Coronary artery (tissue), 2 donors: ENCODE measurements around the gene CDH13.

Experiments
- DNase-seq: peaks from one replicate; pipeline ENCODE4 v3.0.0-alpha.2; 2017; ENCODE audit warnings: low spot score
- H3K27ac ChIP-seq, 2 donors: fragments of 200-600 bp; sonication (generic); one replicate each; pipeline ENCODE4 v1.5.1; 2016 to 2019
- H3K4me3 ChIP-seq: fragments of 200-600 bp; sonication (generic); 2 replicates; pipeline ENCODE4 v1.5.1; 2016; ENCODE audit warnings: mild to moderate bottlenecking, moderate library complexity
- CTCF ChIP-seq: fragments of 200-600 bp; sonication (generic); IDR thresholded peaks from one replicate; pipeline ENCODE4 v1.5.1; 2019; ENCODE audit warnings: antibody characterized with exemption

CDH13 gene

GRCh38 chr16:83335076-83335475 is 708.3 kb downstream of the CDH13 start:
- no peak overlapping the region for H3K4me3 ChIP-seq
- no peak overlapping the region for H3K27ac ChIP-seq
- no peak for DNase-seq
- no peak for TF ChIP-seq CTCF

GRCh38 chr16:83336603-83337002 is 709.8 kb downstream of the CDH13 start:
- H3K27ac ChIP-seq, result no peak overlapping the region
- DNase-seq, result no peak
- TF ChIP-seq CTCF, result no peak
- no peak overlapping the region for H3K4me3 ChIP-seq

- DNase-seq, result no peak
- Histone ChIP-seq H3K4me3 (no peak overlapping the region), H3K27ac (no peak overlapping the region)
- no peak for TF ChIP-seq CTCF
Observed at GRCh38 chr16:83338138-83338537, 711.4 kb downstream of the CDH13 start.

GRCh38 chr16:83338941-83339340 is 712.2 kb downstream of the CDH13 start:
- DNase-seq, result no peak
- TF ChIP-seq CTCF, result no peak
- Histone ChIP-seq H3K27ac (no peak overlapping the region), H3K4me3 (no peak overlapping the region)

GRCh38 chr16:83343935-83344366 is 717.2 kb downstream of the CDH13 start:
- no peak overlapping the region for H3K4me3 ChIP-seq
- no peak for DNase-seq
- H3K27ac ChIP-seq, result no peak overlapping the region
- no peak for TF ChIP-seq CTCF

GRCh38 chr16:83345846-83346640 is 719.3 kb downstream of the CDH13 start:
- Histone ChIP-seq H3K4me3 (no peak overlapping the region), H3K27ac (no peak overlapping the region)
- no peak for DNase-seq
- no peak for TF ChIP-seq CTCF

GRCh38 chr16:83348991-83349390 is 722.2 kb downstream of the CDH13 start:
- no peak for DNase-seq
- Histone ChIP-seq H3K27ac (no peak overlapping the region), H3K4me3 (no peak overlapping the region)
- TF ChIP-seq CTCF, result no peak
